Kidney (tissue), 14 donors: ENCODE data around the gene EDC3. TPM values are rescaled to one million over a fixed set of nuclear protein-coding genes. Genes with fewer than 3 reads are reported as not detected.

ENCODE experiments used
- DNase-seq, 5 donors: peaks; one replicate each; pipeline ENCODE4 v3.0.0-alpha.2; 2013 to 2020
- FAIRE-seq: peaks from 2 replicates; lab custom pipeline; 2012; peaks lifted over from hg19 to GRCh38; lab: Jason Lieb, UNC
- H3K27ac ChIP-seq, 2 donors: one replicate each; pipeline ENCODE4 v1.7.0; 2013; ENCODE audit warnings: low read depth in 2 of 2, low read length in 2 of 2, inconsistent platforms in 1 of 2
- H3K27me3 ChIP-seq: one replicate; pipeline ENCODE4 v1.7.1; 2013; ENCODE audit warnings: low read length, inconsistent platforms; ENCODE audit not compliant: control insufficient read depth, insufficient read depth
- H3K36me3 ChIP-seq, 3 donors: one replicate each; pipeline versions ENCODE4 v1.7.0 to v1.7.1; 2013; ENCODE audit warnings: low read length in 3 of 3, control low read depth in 1 of 3, inconsistent platforms in 1 of 3; ENCODE audit not compliant: insufficient read depth in 3 of 3, control insufficient read depth in 2 of 3
- H3K4me1 ChIP-seq, 3 donors: one replicate each; pipeline versions ENCODE4 v1.7.0 to v1.7.1; 2013; ENCODE audit warnings: low read length in 3 of 3, inconsistent platforms in 1 of 3, low read depth in 1 of 3; ENCODE audit not compliant: control insufficient read depth in 2 of 3, insufficient read depth in 2 of 3
- H3K4me3 ChIP-seq, 3 donors: one replicate each; pipeline versions ENCODE4 v1.7.0 to v1.8.1; 2013; ENCODE audit warnings: low read length in 3 of 3, control low read depth in 1 of 3, inconsistent platforms in 1 of 3
- H3K9ac ChIP-seq, 3 donors: one replicate each; pipeline versions ENCODE4 v1.7.0 to v1.7.1; 2013; ENCODE audit warnings: low read length in 3 of 3, control low read depth in 1 of 3, inconsistent platforms in 1 of 3
- H3K9me3 ChIP-seq, 3 donors: one replicate each; pipeline versions ENCODE4 v1.7.0 to v1.7.1; 2013; ENCODE audit warnings: low read length in 3 of 3, control low read depth in 1 of 3, inconsistent platforms in 1 of 3; ENCODE audit not compliant: control insufficient read depth in 2 of 3, insufficient read depth in 1 of 3
- intact Hi-C: fragments of 100-400 bp; cut with DNase I; formaldehyde crosslinking; loops from one replicate; pipeline ENCODE4 v1.11.1; 2022
- polyA plus RNA-seq: library from polyadenylated mRNA; stranded (reverse); fragments of 350-450 nt; fragmentation: Illumina TruSeq; extraction: RNeasy Lipid Tissue Mini Kit (QIAGEN cat#74804); gene quantifications from one replicate; pipeline ENCODE4 v1.2.3, GENCODE V29; 2014; ENCODE audit warnings: low read depth, low replicate concordance; ENCODE audit not compliant: insufficient read depth
- total RNA-seq: library from RNA; stranded (reverse); fragmentation: NEBNext Ultra II Directional; extraction: Animal tissue kit (Norgen Biotek cat#: 25700); gene quantifications from one replicate; pipeline ENCODE4 v1.2.1, GENCODE V29; 2021
- TF ChIP-seq, protein P1 (sequence below): IDR thresholded peaks from 3 replicates; pipeline ENCODE4 v1.5.1; 2012; ENCODE audit warnings: mild to moderate bottlenecking, moderate library complexity, borderline replicate concordance; ENCODE audit not compliant: insufficient read depth; ENCODE audit errors: extremely low read depth
- donor health status: control.
- donor health status: control.
- donor health status: control.
- donor health status: control.
- donor health status: control.
- donor health status: DM: yes; HTN: yes; CAD: no.
- donor health status: Normal renal cell carcinoma (clear cell type).

EDC3 gene
- total and polyA plus RNA-seq, 2 donors from 2014 or later: 11.5 to 27.7 TPM

DNA sequence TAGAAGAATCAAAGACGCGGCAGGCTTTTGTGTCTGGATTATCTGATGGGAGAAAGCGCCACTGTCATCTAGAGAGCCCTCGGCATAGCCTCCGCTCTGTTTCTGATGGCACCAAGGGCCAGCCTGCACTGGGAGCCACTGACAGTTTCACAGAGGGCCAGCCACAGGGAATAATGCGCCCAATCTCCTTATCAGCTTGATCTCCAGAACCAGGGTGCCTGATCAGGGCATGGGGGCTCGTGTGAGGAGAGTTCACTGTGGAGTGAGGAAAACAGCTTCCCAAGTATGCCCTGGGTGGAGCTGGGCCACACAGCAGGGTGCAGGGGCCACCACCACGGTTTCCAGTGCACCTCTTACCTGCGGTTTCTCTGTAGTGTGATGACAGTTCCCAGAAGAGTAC, 110.0 kb downstream of the EDC3 start:
- Histone ChIP-seq H3K4me1 (peaks cover 0 to 3% (median 0%) of the 10 kb centered on the region in 3 donors), H3K36me3 (peaks cover 0 to 16% (median 2%) of the 10 kb centered on the region in 3 donors), H3K4me3 (no peak overlapping the region), H3K9me3 (no peaks in the 10 kb centered on the region), H3K27ac (no peak overlapping the region), H3K27me3 (no peaks in the 10 kb centered on the region), H3K9ac (no peak overlapping the region)
- TF ChIP-seq, protein P1, sequence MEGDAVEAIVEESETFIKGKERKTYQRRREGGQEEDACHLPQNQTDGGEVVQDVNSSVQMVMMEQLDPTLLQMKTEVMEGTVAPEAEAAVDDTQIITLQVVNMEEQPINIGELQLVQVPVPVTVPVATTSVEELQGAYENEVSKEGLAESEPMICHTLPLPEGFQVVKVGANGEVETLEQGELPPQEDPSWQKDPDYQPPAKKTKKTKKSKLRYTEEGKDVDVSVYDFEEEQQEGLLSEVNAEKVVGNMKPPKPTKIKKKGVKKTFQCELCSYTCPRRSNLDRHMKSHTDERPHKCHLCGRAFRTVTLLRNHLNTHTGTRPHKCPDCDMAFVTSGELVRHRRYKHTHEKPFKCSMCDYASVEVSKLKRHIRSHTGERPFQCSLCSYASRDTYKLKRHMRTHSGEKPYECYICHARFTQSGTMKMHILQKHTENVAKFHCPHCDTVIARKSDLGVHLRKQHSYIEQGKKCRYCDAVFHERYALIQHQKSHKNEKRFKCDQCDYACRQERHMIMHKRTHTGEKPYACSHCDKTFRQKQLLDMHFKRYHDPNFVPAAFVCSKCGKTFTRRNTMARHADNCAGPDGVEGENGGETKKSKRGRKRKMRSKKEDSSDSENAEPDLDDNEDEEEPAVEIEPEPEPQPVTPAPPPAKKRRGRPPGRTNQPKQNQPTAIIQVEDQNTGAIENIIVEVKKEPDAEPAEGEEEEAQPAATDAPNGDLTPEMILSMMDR: no peak
- intact Hi-C loops: no loop called here
- DNase-seq: no peak
- FAIRE-seq: no peak

- Histone ChIP-seq H3K27me3 (no peaks in the 10 kb centered on the region), H3K9ac (no peak overlapping the region), H3K9me3 (no peaks in the 10 kb centered on the region), H3K27ac (no peak overlapping the region), H3K36me3 (peaks cover 0 to 10% (median 2%) of the 10 kb centered on the region in 3 donors), H3K4me3 (no peak overlapping the region), H3K4me1 (peaks cover 0 to 3% (median 0%) of the 10 kb centered on the region in 3 donors)
- DNase-seq (no peak), FAIRE-seq (no peak)
- TF ChIP-seq, protein P1: no peak
- intact Hi-C loops: no loop called here
Measured at GRCh38 chr15:74585191-74585590, 110.6 kb downstream of the EDC3 start.

GRCh38 chr15:74584779-74585178, 111.0 kb downstream of the EDC3 start:
- no peak overlapping the region for H3K9ac ChIP-seq
- TF ChIP-seq, protein P1: no peak
- DNase-seq (peak; percentile 51 to 86 (median 79)), FAIRE-seq (no peak)
- intact Hi-C loops: no loop called here
- H3K4me3 ChIP-seq: no peak overlapping the region
- no peaks in the 10 kb centered on the region for H3K27me3 ChIP-seq
- no peak overlapping the region for H3K27ac ChIP-seq
- H3K9me3 ChIP-seq: no peaks in the 10 kb centered on the region
- H3K4me1 ChIP-seq: peaks cover 0 to 3% (median 0%) of the 10 kb centered on the region in 3 donors
- H3K36me3 ChIP-seq: peaks cover 0 to 6% (median 2%) of the 10 kb centered on the region in 3 donors

- TF ChIP-seq, protein P1: no peak
- H3K36me3 ChIP-seq: peaks cover 0 to 4% (median 2%) of the 10 kb centered on the region in 3 donors
- no peak overlapping the region for H3K4me3 ChIP-seq
- peaks cover 0 to 3% (median 0%) of the 10 kb centered on the region in 3 donors for H3K4me1 ChIP-seq
- FAIRE-seq: no peak
- intact Hi-C loops: no loop called here
- DNase-seq: peak in 2 of 5 donors; percentile 11 to 34
- H3K27me3 ChIP-seq: no peaks in the 10 kb centered on the region
- no peak overlapping the region for H3K27ac ChIP-seq
- no peak overlapping the region for H3K9ac ChIP-seq
- H3K9me3 ChIP-seq: no peaks in the 10 kb centered on the region
Measured at GRCh38 chr15:74584204-74584603, 111.6 kb downstream of the EDC3 start.
